ENCODE data around the gene INSYN1.
"Not testable (repeated sequence)": the region's sequence is repeated elsewhere in the genome, so short reads cannot be mapped to it uniquely, and the experiment has no call there.

Gene INSYN1

GRCh38 chr15:73749971-73750370 is 3.2 kb downstream of the INSYN1 start:
- no peak for DNase-seq (ENCODE audit: low read depth in 3 of 3)

- DNase-seq (ENCODE audit: low read depth in 3 of 3), result no peak
Observed at GRCh38 chr15:73749533-73749932, 3.6 kb downstream of the INSYN1 start.

- DNase-seq (ENCODE audit: low read depth in 3 of 3), result no peak
Observed at GRCh38 chr15:73748730-73749129, 4.4 kb downstream of the INSYN1 start.

GRCh38 chr15:73747847-73748590 is 5.1 kb downstream of the INSYN1 start:
- DNase-seq (ENCODE audit: low read depth in 3 of 3), result no peak

- no peak for DNase-seq (ENCODE audit: low read depth in 3 of 3)
Observed at GRCh38 chr15:73746883-73747282, 6.3 kb downstream of the INSYN1 start.

- no peak for DNase-seq (ENCODE audit: low read depth in 3 of 3)
Observed at GRCh38 chr15:73746261-73746660, 6.9 kb downstream of the INSYN1 start.

- DNase-seq (ENCODE audit: low read depth in 3 of 3), result no peak
Observed at GRCh38 chr15:73745073-73745472, 8.1 kb downstream of the INSYN1 start.

- no peak for DNase-seq (ENCODE audit: low read depth in 3 of 3)
Observed at GRCh38 chr15:73744293-73744692, 8.9 kb downstream of the INSYN1 start.

GRCh38 chr15:73741321-73741836 is 11.8 kb downstream of the INSYN1 start:
- no peak for DNase-seq (ENCODE audit: low read depth in 3 of 3)

GRCh38 chr15:73740152-73741048 is 12.8 kb downstream of the INSYN1 start:
- DNase-seq (ENCODE audit: low read depth in 3 of 3), result no peak

- DNase-seq (ENCODE audit: low read depth in 3 of 3), result no peak
Observed at GRCh38 chr15:73737535-73737934, 15.6 kb downstream of the INSYN1 start.

GRCh38 chr15:73732930-73733329 is 20.2 kb downstream of the INSYN1 start:
- DNase-seq (ENCODE audit: low read depth in 3 of 3), result no peak

GRCh38 chr15:73732051-73732450 is 21.1 kb downstream of the INSYN1 start:
- DNase-seq (ENCODE audit: low read depth in 3 of 3), result not testable (repeated sequence)

GRCh38 chr15:73727330-73727976 is 25.7 kb downstream of the INSYN1 start:
- no peak for DNase-seq (ENCODE audit: low read depth in 3 of 3)

- no peak for DNase-seq (ENCODE audit: low read depth in 3 of 3)
Observed at GRCh38 chr15:73724212-73724611, 28.9 kb downstream of the INSYN1 start.

- DNase-seq (ENCODE audit: low read depth in 3 of 3), result no peak
Observed at GRCh38 chr15:73723191-73723590, 30.0 kb downstream of the INSYN1 start.

- no peak for DNase-seq (ENCODE audit: low read depth in 3 of 3)
Observed at GRCh38 chr15:73722425-73722824, 30.7 kb downstream of the INSYN1 start.

GRCh38 chr15:73718694-73719093 is 34.5 kb downstream of the INSYN1 start:
- no peak for DNase-seq (ENCODE audit: low read depth in 3 of 3)

- DNase-seq (ENCODE audit: low read depth in 3 of 3), result no peak
Observed at GRCh38 chr15:73717802-73718201, 35.3 kb downstream of the INSYN1 start.

- DNase-seq (ENCODE audit: low read depth in 3 of 3), result no peak
Observed at GRCh38 chr15:73717206-73717605, 35.9 kb downstream of the INSYN1 start.

GRCh38 chr15:73716417-73716816 is 36.7 kb downstream of the INSYN1 start:
- DNase-seq (ENCODE audit: low read depth in 3 of 3), result no peak

GRCh38 chr15:73715417-73715816 is 37.7 kb downstream of the INSYN1 start:
- DNase-seq (ENCODE audit: low read depth in 3 of 3), result no peak
